Measurements from ENCODE around the gene CCT5. TPM values are rescaled to one million over a fixed set of nuclear protein-coding genes. Genes with fewer than 3 reads are reported as not detected.

Gene CCT5
- total RNA-seq, 1 donor from 2014 or later = 542 TPM

DNA sequence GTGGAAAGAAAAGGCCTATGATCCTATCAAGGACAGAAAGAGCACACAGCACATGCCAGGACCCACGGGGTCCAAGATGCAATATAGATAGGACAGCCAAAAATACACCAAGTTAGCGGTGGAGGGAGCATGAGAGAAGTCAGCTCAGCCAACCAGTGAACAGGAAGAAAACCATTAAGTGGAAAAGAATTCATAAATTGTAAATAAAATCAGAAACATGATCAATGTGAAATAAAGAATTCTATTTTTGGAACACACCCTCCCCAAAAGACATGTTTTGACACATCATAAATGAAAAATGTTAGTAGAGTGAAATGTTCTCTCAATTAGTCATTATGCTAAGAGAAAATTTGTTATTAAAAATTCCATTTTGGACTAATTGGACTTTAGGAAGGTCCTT, 36.0 kb upstream of the CCT5 start:
- peak; percentile 40 for DNase-seq (ENCODE audit: low read depth)
- Histone ChIP-seq H3K27me3 (ENCODE audit: control insufficient read depth, insufficient read depth, low read length) (no peaks in the 10 kb centered on the region), H3K4me3 (ENCODE audit: low read depth, low read length) (no peak overlapping the region), H3K36me3 (ENCODE audit: control insufficient read depth, insufficient read depth, low read length) (no peaks in the 10 kb centered on the region)
- FAIRE-seq = no peak
- TF ChIP-seq, protein P1, sequence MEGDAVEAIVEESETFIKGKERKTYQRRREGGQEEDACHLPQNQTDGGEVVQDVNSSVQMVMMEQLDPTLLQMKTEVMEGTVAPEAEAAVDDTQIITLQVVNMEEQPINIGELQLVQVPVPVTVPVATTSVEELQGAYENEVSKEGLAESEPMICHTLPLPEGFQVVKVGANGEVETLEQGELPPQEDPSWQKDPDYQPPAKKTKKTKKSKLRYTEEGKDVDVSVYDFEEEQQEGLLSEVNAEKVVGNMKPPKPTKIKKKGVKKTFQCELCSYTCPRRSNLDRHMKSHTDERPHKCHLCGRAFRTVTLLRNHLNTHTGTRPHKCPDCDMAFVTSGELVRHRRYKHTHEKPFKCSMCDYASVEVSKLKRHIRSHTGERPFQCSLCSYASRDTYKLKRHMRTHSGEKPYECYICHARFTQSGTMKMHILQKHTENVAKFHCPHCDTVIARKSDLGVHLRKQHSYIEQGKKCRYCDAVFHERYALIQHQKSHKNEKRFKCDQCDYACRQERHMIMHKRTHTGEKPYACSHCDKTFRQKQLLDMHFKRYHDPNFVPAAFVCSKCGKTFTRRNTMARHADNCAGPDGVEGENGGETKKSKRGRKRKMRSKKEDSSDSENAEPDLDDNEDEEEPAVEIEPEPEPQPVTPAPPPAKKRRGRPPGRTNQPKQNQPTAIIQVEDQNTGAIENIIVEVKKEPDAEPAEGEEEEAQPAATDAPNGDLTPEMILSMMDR (IDR thresholded peaks at IDR 0.05; ENCODE audit: insufficient read depth, low read length, severe bottlenecking) = no peak

DNA sequence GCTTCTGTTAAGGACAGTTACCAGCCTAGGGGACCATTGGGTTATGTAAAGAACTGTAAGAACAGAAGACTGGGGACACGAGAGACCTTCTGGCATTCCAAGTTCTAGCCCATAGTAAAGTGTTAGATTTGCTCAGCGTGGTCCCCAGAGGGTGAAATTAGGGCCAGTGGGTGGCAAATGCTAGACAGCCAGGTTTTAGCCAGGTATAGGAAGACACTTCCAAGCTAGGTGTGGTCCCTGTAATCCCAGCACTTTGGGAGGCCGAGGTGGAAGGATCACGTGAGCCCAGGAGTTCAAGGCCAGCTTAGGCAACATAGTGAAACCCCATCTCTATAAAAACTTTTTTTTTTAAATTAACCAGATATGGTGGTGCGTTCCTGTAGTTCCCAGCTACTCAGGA, 34.7 kb upstream of the CCT5 start:
- no peak for DNase-seq (ENCODE audit: low read depth)
- TF ChIP-seq, protein P1 (IDR thresholded peaks at IDR 0.05; ENCODE audit: insufficient read depth, low read length, severe bottlenecking) = no peak
- Histone ChIP-seq H3K36me3 (ENCODE audit: control insufficient read depth, insufficient read depth, low read length) (no peaks in the 10 kb centered on the region), H3K27me3 (ENCODE audit: control insufficient read depth, insufficient read depth, low read length) (no peaks in the 10 kb centered on the region), H3K4me3 (ENCODE audit: low read depth, low read length) (no peak overlapping the region)
- FAIRE-seq = no peak

DNA sequence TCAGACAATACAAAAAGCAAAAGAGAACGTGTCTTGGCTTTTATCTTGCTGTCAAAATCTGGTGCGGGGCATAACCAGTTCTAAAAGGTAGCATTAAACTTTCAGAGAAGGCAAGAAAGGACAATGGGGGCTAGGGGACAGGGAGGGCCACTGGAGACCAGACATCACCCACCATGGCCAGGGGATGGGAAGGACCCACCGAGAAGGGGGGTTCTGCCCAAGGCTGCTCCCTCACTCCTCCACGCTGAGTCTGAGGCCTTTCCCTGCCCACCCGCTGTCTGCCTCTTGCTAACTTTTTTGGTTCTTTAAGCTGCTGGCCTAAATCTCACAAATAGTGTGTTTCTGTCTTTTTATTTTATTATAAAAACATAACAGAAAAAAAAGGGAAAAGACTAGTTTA, 34.0 kb upstream of the CCT5 start:
- FAIRE-seq = no peak

DNA sequence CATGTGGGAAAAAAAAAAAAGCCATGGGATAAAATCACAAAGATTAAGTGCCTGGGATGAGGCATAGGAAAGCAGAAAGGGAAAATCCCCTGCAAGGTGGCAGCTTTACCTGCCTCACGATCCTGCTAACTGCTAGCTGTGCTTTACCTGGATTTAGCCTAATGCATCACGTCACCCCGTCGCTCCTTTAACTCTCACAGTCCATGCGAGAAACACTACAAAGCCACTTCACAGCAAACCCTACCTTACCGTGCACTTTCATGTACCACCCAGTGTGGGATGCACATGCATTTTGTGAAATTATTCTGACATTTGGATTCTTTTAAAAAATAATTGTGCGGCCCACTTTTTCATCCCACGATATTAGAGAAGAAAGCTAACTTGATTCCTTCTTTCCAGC, 31.4 kb upstream of the CCT5 start:
- TF ChIP-seq, protein P1 (IDR thresholded peaks at IDR 0.05; ENCODE audit: insufficient read depth, low read length, severe bottlenecking) = no peak
- Histone ChIP-seq H3K36me3 (ENCODE audit: control insufficient read depth, insufficient read depth, low read length) (no peaks in the 10 kb centered on the region), H3K4me3 (ENCODE audit: low read depth, low read length) (no peak overlapping the region), H3K27me3 (ENCODE audit: control insufficient read depth, insufficient read depth, low read length) (no peaks in the 10 kb centered on the region)
- DNase-seq (ENCODE audit: low read depth) = no peak
- FAIRE-seq = no peak

More for the DNA sequence above, 34.0 kb upstream of the CCT5 start:
- DNase-seq (ENCODE audit: low read depth) = no peak
- TF ChIP-seq, protein P1 (IDR thresholded peaks at IDR 0.05; ENCODE audit: insufficient read depth, low read length, severe bottlenecking) = no peak
- Histone ChIP-seq H3K27me3 (ENCODE audit: control insufficient read depth, insufficient read depth, low read length) (no peaks in the 10 kb centered on the region), H3K36me3 (ENCODE audit: control insufficient read depth, insufficient read depth, low read length) (no peaks in the 10 kb centered on the region), H3K4me3 (ENCODE audit: low read depth, low read length) (no peak overlapping the region)

DNA sequence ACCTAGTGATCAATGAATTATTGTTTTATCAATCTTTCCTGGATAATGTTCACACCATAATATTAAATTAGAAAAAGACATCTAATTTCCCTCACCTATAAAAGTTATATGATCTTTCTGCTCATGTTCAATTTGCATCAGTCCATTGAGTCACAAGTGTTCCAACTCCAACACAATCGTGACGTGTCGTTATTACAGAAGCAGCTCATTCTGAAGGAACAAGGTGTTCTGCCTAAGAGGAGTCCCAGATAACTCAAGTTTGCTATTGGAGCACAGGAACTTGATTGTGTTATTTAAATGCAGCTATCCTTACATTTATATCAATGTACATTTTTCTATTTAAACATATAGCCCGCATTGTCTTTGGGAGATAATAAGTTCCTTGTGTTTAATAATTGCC, 31.0 kb upstream of the CCT5 start:
- H3K4me3 ChIP-seq (ENCODE audit: low read depth, low read length) = no peak overlapping the region
- FAIRE-seq = no peak
- no peak for DNase-seq (ENCODE audit: low read depth)
- H3K36me3 ChIP-seq (ENCODE audit: control insufficient read depth, insufficient read depth, low read length) = no peaks in the 10 kb centered on the region
- no peaks in the 10 kb centered on the region for H3K27me3 ChIP-seq (ENCODE audit: control insufficient read depth, insufficient read depth, low read length)
- TF ChIP-seq, protein P1 (IDR thresholded peaks at IDR 0.05; ENCODE audit: insufficient read depth, low read length, severe bottlenecking) = no peak

DNA sequence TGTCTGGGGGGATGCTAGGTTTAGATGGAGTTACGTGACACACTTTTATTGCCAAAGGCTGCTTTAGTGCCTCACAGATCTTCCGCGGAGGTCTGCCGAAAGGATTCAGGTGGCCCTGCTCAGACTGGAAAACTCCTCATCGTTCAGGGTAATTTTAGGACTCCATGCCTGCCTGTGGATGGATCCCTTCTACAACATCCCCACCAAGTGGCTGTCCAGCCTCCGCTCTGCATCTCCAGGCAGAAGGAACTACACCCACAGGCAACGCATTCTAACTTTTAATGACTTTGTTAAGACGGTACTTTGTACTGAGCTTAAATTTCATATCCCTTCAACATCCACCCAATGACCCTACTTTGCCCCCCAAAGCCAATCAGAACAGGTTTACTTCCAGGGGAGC, 29.8 kb upstream of the CCT5 start:
- FAIRE-seq (no peak), DNase-seq (ENCODE audit: low read depth) (no peak)
- Histone ChIP-seq H3K27me3 (ENCODE audit: control insufficient read depth, insufficient read depth, low read length) (no peaks in the 10 kb centered on the region), H3K4me3 (ENCODE audit: low read depth, low read length) (no peak overlapping the region), H3K36me3 (ENCODE audit: control insufficient read depth, insufficient read depth, low read length) (no peaks in the 10 kb centered on the region)
- TF ChIP-seq, protein P1 (IDR thresholded peaks at IDR 0.05; ENCODE audit: insufficient read depth, low read length, severe bottlenecking) = no peak

Data from bronchial epithelial cell (primary cell).